Gastroesophageal sphincter (tissue), 4 donors: ENCODE measurements around the gene RNF180. TPM values are rescaled to one million over a fixed set of nuclear protein-coding genes. Genes with fewer than 3 reads are reported as not detected.

Source experiments
- ATAC-seq: fragments of 150-250 bp; one replicate; pipeline ENCODE4 v1.9.1; 2016; ENCODE audit warnings: mild to moderate bottlenecking, moderate library complexity
- H3K27ac ChIP-seq, 4 donors: fragments of 200-600 bp; sonication (generic) in 3 of 4; 1 replicate in 3 of 4; 2 replicates in 1 of 4; pipeline ENCODE4 v1.5.1; 2016 to 2019
- H3K27me3 ChIP-seq: fragments of 200-600 bp; sonication (generic); one replicate; pipeline ENCODE4 v1.5.1; 2019
- H3K36me3 ChIP-seq, 2 donors: fragments of 200-600 bp; sonication (generic); one replicate each; pipeline ENCODE4 v1.5.1; 2019; ENCODE audit warnings: control low read depth in 1 of 2
- H3K4me1 ChIP-seq, 3 donors: fragments of 200-600 bp; sonication (generic); 1 replicate in 2 of 3; 2 replicates in 1 of 3; pipeline ENCODE4 v1.5.1; 2016 to 2019; ENCODE audit warnings: control low read depth in 2 of 3
- H3K4me3 ChIP-seq, 2 donors: fragments of 200-600 bp; sonication (generic); one replicate each; pipeline ENCODE4 v1.5.1; 2019; ENCODE audit warnings: mild to moderate bottlenecking in 1 of 2, moderate library complexity in 1 of 2
- H3K9me3 ChIP-seq, 3 donors: fragments of 200-600 bp; sonication (generic); one replicate each; pipeline ENCODE4 v1.5.1; 2017 to 2019; ENCODE audit warnings: control low read depth in 2 of 3
- CTCF ChIP-seq, 4 experiments: fragments of 200-600 bp in 2 of 4; fragments of 450-650 bp in 2 of 4; sonication (generic) in 1 of 4; IDR thresholded peaks; one replicate each; pipeline ENCODE4 v1.5.1; 2017 to 2019; ENCODE audit warnings: antibody characterized with exemption in 4 of 4, mild to moderate bottlenecking in 2 of 4, moderate library complexity in 2 of 4
- EP300 ChIP-seq: sonication (generic); formaldehyde crosslinking; IDR thresholded peaks from one replicate; pipeline ENCODE4 v1.6.1; 2017; ENCODE audit warnings: antibody characterized with exemption, mild to moderate bottlenecking
- POLR2A ChIP-seq, 2 donors: fragments of 450-650 bp; IDR thresholded peaks; one replicate each; pipeline ENCODE4 v1.6.1; 2017; ENCODE audit warnings: antibody characterized with exemption in 2 of 2, mild to moderate bottlenecking in 2 of 2, moderate library complexity in 1 of 2
- POLR2AphosphoS5 ChIP-seq: sonication (generic); formaldehyde crosslinking; IDR thresholded peaks from one replicate; pipeline ENCODE4 v1.6.1; 2017; ENCODE audit warnings: antibody characterized with exemption
- WGBS, 2 donors: methylation state at CpG; one replicate each; pipeline ENCODE4 v1.1.5; 2018; ENCODE audit warnings: low coverage in 1 of 2; 5-methylcytosine and 5-hydroxymethylcytosine counted together
- total RNA-seq, 4 donors: library from RNA; depleted of rRNA; stranded (reverse); fragments of >200 nt; gene quantifications; one replicate each; pipeline ENCODE4 v1.1.0, GENCODE V29; 2016

Gene RNF180
- total RNA-seq: 10 to 100 TPM; 22.0 to 41.6 (median 25.3) TPM

DNA sequence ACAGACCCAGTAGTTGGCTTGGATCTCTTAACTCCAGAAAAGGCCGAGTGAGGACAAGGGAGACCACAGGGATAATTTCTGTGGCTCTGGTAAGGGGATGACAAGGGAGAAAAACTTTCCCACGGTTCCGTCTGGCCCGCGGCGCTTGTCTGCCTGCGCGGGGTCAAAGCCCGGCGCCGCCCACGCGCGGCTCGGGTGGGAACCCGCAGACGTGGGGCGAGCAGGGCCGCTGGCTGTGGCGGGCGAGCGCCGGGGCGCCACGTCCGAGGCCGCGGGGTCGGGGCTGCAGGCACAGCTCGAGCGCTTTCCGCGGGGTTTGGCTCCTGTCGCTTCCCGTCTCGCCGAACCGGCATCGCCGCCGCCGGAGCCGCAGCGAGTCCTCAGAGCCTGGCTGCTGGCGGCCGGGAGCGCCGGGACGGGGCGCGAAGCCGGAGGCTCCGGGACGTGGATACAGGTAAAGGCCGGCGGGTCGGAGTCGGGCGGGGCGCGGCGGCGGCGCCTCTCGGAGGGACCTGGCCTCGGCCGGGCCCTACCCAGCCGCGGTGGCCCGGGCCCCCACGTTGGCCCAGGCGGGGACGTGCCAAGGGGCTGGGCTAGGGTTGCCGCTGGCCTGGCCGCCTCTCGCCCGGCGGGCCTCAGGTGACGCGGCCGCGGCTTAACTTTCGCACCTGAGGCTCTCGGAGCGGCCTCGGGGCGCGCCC, at the start of gene RNF180:
Gene RNF180 (plus strand): TSS at position 344 of the 701 bp plus-strand sequence. CDS start 34,965 bp downstream, outside the sequence.
- ATAC-seq: peak; percentile 83
- Histone ChIP-seq H3K4me3 (peak within 1 kb of the TSS; percentile 82 to 83), H3K27me3 (peaks cover 3% of the 10 kb centered on the region), H3K27ac (peak within 1 kb of the TSS; percentile 44 to 87 (median 81)), H3K9me3 (no peaks in the 10 kb centered on the region), H3K4me1 (peaks cover 0 to 41% (median 0%) of the 10 kb centered on the region in 3 donors), H3K36me3 (no peaks in the 10 kb centered on the region)
- TF ChIP-seq EP300 (no peak), POLR2A (IDR thresholded peaks at IDR 0.05) (peak; percentile 26), POLR2AphosphoS5 (no peak), CTCF (IDR thresholded peaks at IDR 0.05) (peak in 1 of 4 experiments; percentile 5)
- WGBS, 2 donors: 0% methylated on average over 2 of the region's 88 CpGs; no CpG with 5 or more reads in 1 of the 2 donors

- TF ChIP-seq POLR2A (IDR thresholded peaks at IDR 0.05): no peak
- TF ChIP-seq CTCF (IDR thresholded peaks at IDR 0.05): no peak
- no peak for TF ChIP-seq POLR2AphosphoS5
- no peak for TF ChIP-seq EP300
- Histone ChIP-seq H3K27me3 (no peaks in the 10 kb centered on the region), H3K4me1 (no peaks in the 10 kb centered on the region), H3K9me3 (no peaks in the 10 kb centered on the region), H3K4me3 (no peak overlapping the region), H3K36me3 (no peaks in the 10 kb centered on the region), H3K27ac (no peak overlapping the region)
- 33 to 44% methylated on average over 1 of the region's 1 CpG for WGBS, 2 donors
- ATAC-seq: no peak
These were observed 40.1 kb upstream of the RNF180 start for GRCh38 chr5:64125521-64125920.

DNA sequence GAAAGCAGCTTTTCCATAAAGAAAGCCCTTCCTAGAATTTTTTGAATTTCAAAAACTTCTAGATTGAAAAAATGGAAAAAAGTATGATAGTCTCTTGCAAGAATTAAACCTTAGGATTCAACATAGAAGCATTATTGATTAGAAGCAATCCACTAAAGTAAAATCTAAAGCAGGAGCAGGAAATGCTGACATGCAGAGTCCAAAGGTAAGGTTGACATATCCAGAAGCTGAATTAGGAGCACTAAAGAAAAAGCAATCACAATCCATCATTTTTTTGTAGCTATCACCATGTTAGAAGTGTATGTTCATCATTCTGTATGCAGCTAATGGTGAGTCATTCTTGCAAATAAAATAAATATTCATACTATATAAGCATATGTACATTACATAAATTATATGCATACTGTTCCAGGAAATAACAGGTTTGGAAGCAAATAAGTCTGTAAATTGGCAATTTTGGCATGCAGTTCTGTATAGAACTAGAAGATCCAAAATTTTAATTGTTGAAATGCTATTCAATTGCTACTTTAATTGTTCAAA, 39.4 kb upstream of the RNF180 start:
- Histone ChIP-seq H3K27ac (no peak overlapping the region), H3K36me3 (no peaks in the 10 kb centered on the region), H3K27me3 (no peaks in the 10 kb centered on the region), H3K4me3 (no peak overlapping the region), H3K4me1 (no peaks in the 10 kb centered on the region), H3K9me3 (no peaks in the 10 kb centered on the region)
- TF ChIP-seq POLR2AphosphoS5 (no peak), POLR2A (IDR thresholded peaks at IDR 0.05) (no peak), CTCF (IDR thresholded peaks at IDR 0.05) (no peak), EP300 (no peak)
- no peak for ATAC-seq

DNA sequence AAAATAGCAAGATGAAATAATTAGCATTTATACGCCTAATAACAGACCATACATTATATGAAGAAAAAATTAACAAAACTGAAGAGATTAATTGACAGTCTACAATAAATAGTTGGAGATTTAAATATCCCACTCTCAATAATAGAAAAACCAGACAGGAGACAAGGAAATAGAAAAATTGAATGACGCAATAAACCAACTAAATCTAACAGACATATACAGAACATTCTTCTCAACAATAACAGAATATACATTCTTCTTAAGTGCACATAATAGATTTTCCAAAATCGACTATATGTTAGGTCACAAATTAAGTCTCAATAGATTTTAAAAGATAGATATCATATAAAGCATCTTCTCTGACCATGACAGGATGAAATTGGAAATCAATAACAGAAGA, 25.6 kb upstream of the RNF180 start:
- no peak for ATAC-seq
- Histone ChIP-seq H3K27me3 (no peaks in the 10 kb centered on the region), H3K9me3 (no peaks in the 10 kb centered on the region), H3K4me1 (peaks cover 0 to 15% (median 3%) of the 10 kb centered on the region in 3 donors), H3K27ac (no peak overlapping the region), H3K4me3 (no peak overlapping the region), H3K36me3 (no peaks in the 10 kb centered on the region)
- TF ChIP-seq CTCF (IDR thresholded peaks at IDR 0.05): no peak
- TF ChIP-seq EP300: no peak
- TF ChIP-seq POLR2AphosphoS5: no peak
- TF ChIP-seq POLR2A (IDR thresholded peaks at IDR 0.05): no peak
- 72 to 87% methylated on average over 3 of the region's 3 CpGs for WGBS, 2 donors
